Mononuclear cell (primary cell): ENCODE results near the gene NR2C1. TPM values are rescaled to one million over a fixed set of nuclear protein-coding genes. Genes with fewer than 3 reads are reported as not detected.
A peak's percentile ranks its signal among the peaks of the same experiment; 100 is the strongest.

Experiments
- H3K27me3 ChIP-seq: 2 replicates; pipeline ENCODE4 v1.6.0; 2011; ENCODE audit warnings: low read length, control low read depth; ENCODE audit not compliant: insufficient read depth
- H3K4me1 ChIP-seq: 2 replicates; pipeline ENCODE4 v1.5.1; 2011; ENCODE audit warnings: mild to moderate bottlenecking, low read length, control low read depth; ENCODE audit not compliant: insufficient read depth
- H3K4me3 ChIP-seq: 2 replicates; pipeline ENCODE4 v1.5.1; 2011; ENCODE audit warnings: mild to moderate bottlenecking, low read length, moderate library complexity
- H3K9me3 ChIP-seq: 2 replicates; pipeline ENCODE4 v1.5.1; 2011; ENCODE audit warnings: low read depth, mild to moderate bottlenecking, control low read depth, low read length
- total RNA-seq: library from RNA; depleted of rRNA; stranded (reverse); fragments of >200 nt; gene quantifications from one replicate; pipeline ENCODE4 v1.2.3, GENCODE V29; 2012

The NR2C1 gene
- total RNA-seq, 1 donor = 49.3 TPM

DNA sequence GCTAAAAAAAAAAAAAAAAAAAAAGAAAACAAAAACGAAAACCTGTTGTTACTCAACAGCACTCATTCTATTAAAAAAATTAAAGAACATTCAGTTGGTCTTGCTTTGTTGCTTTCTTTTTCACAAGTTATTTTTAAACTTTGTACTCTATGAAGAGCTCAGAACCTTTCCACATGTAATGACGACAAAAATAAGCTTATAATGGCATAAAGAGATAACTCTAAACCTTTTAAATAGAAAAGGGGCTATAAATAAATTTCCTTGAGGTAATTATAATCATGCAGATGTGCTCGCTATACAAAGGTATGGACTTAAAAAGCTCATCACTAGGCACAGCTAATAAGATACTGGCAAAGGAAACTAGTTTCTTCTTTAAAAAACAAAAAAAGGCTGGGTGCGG is 13.4 kb downstream of the NR2C1 start:
- H3K9me3 ChIP-seq = no peaks in the 10 kb centered on the region
- no peaks in the 10 kb centered on the region for H3K27me3 ChIP-seq
- H3K4me3 ChIP-seq = no peak overlapping the region
- no peaks in the 10 kb centered on the region for H3K4me1 ChIP-seq

GRCh38 chr12:95057424-95057823 is 16.0 kb downstream of the NR2C1 start:
- H3K27me3 ChIP-seq = no peaks in the 10 kb centered on the region
- H3K4me3 ChIP-seq = no peak overlapping the region
- H3K9me3 ChIP-seq = no peaks in the 10 kb centered on the region
- H3K4me1 ChIP-seq = no peaks in the 10 kb centered on the region

DNA sequence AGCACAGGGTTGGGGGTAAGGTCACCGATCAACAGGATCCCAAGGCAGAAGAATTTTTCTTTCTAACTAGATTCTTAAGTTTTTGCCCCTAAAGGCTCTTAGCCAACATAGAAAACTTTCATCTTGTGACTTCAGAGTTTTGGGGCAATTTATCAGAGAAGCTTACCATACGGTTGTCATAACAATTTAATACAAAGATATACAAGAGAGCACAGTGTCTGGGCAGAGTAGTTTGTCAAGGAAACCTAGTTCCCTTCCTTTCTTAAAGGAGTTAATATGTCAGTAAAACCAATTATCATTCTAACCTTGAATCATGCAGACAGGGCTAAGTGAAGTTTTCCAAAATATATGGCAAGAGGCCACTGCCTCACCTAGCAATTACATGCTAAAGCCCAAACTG is 18.4 kb downstream of the NR2C1 start:
- no peaks in the 10 kb centered on the region for H3K9me3 ChIP-seq

DNA sequence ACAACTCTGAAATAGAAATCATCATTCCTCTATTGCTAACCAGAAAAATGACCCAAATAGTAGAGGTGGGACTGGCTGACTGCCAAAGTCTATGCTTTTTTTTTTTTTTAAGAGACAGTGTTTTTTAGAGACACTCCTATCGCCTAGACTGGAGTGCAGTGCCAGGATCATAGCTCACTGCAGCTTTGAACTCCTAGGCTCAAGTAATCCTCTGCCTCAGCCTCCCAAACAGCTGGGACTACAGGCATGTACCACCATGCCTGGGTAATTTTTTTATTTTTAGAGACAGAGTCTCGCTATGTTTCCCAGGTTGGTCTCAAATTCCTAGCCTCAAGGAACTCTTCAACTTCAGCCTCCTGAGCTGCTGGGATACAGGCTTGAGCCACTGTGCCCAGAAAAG is 19.2 kb downstream of the NR2C1 start:
- Histone ChIP-seq H3K9me3 (no peaks in the 10 kb centered on the region), H3K4me1 (no peaks in the 10 kb centered on the region), H3K4me3 (no peak overlapping the region), H3K27me3 (no peaks in the 10 kb centered on the region)

More for the DNA sequence above, 18.4 kb downstream of the NR2C1 start:
- H3K27me3 ChIP-seq = no peaks in the 10 kb centered on the region
- H3K4me1 ChIP-seq = no peaks in the 10 kb centered on the region
- no peak overlapping the region for H3K4me3 ChIP-seq

- Histone ChIP-seq H3K27me3 (no peaks in the 10 kb centered on the region), H3K4me3 (no peak overlapping the region), H3K4me1 (no peaks in the 10 kb centered on the region), H3K9me3 (no peaks in the 10 kb centered on the region)
Observed at GRCh38 chr12:95051241-95051640, 22.2 kb downstream of the NR2C1 start.

DNA sequence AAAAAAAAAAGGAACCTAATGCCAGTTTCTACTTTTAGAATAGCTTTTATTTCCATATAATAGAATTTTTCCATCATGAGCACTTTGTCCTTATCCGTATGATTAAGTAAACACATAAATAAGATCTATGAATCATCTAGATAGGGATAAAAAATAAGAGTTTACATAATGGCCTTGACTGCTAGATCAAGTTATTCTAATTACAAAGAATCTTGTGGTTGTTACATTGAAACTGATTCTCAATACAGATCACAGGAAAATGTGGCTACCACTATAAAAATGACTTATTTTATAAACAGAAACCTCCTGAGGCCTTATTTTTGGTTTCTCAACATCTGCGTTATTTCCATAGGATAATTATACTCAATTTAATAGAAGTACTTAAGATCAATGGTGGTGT is 35.5 kb downstream of the NR2C1 start:
- Histone ChIP-seq H3K27me3 (no peaks in the 10 kb centered on the region), H3K4me3 (no peak overlapping the region), H3K4me1 (no peaks in the 10 kb centered on the region), H3K9me3 (no peaks in the 10 kb centered on the region)

DNA sequence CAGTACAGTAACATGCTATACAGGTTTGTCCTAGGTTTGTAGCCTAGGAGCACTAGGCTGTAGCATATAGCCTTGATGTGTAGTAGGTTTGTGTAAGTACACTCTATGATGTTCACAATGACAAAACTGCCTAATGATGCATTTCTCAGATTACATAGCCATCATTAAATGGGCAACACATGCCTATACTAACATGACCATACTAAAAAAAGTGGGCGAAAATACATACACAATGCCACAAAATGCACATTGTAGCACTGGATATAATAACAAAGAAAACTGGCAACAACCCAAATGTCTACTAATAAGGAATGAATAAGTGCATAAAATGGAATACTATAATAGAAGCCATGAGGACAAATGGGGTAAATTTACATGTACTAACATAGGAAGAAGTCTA is 38.7 kb downstream of the NR2C1 start:
- Histone ChIP-seq H3K4me3 (no peak overlapping the region), H3K27me3 (no peaks in the 10 kb centered on the region), H3K9me3 (no peaks in the 10 kb centered on the region), H3K4me1 (no peaks in the 10 kb centered on the region)

GRCh38 chr12:95022477-95022876 is 50.9 kb downstream of the NR2C1 start:
- Histone ChIP-seq H3K4me3 (no peak overlapping the region), H3K27me3 (no peaks in the 10 kb centered on the region), H3K9me3 (no peaks in the 10 kb centered on the region), H3K4me1 (no peaks in the 10 kb centered on the region)

GRCh38 chr12:95017482-95017881 is 55.9 kb downstream of the NR2C1 start:
- Histone ChIP-seq H3K4me1 (no peaks in the 10 kb centered on the region), H3K9me3 (no peaks in the 10 kb centered on the region), H3K27me3 (no peaks in the 10 kb centered on the region), H3K4me3 (no peak overlapping the region)

DNA sequence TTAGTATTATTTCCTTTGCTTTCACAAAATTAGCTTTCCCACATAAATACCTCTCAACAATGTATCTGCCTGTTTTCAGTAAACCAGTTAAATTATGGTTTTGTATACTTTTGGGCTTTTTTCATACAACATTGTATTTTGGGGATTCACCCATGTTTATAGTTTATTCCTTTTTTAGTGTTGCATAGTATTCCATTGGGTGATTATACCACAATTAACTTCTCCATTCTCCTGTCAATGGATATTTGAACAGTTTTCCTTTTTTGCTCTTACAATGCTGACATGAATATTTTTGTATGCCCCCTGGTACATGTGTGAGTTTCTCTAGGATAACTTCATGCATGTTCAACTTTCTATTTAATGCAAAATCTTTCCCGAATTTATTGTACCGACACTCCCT is 57.3 kb downstream of the NR2C1 start:
- no peak overlapping the region for H3K4me3 ChIP-seq
- H3K27me3 ChIP-seq = no peaks in the 10 kb centered on the region
- no peaks in the 10 kb centered on the region for H3K9me3 ChIP-seq
- no peaks in the 10 kb centered on the region for H3K4me1 ChIP-seq

- H3K27me3 ChIP-seq = no peaks in the 10 kb centered on the region
- H3K4me1 ChIP-seq = no peaks in the 10 kb centered on the region
- no peak overlapping the region for H3K4me3 ChIP-seq
- H3K9me3 ChIP-seq = no peaks in the 10 kb centered on the region
Observed at GRCh38 chr12:95014554-95014953, 58.9 kb downstream of the NR2C1 start.

DNA sequence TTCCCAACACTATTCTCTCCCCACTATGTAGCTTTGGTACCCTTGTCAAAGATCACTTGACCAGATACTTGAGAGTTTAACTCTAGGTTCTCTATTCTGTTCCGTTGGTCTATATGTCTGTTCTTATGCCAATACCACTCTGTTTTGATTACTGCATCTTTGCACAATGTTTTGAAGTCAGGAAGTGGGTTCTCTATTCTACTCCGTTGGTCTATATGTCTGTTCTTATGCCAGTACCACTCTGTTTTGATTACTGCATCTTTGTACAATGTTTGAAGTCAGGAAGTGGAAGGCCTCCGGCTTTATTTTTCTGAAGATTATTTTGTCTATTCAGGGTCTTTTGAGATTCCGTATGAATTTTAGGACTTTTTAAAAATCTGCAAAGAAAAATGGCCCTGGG is 67.2 kb downstream of the NR2C1 start:
- no peaks in the 10 kb centered on the region for H3K27me3 ChIP-seq
- H3K4me3 ChIP-seq = no peak overlapping the region
- peaks cover 33% of the 10 kb centered on the region for H3K4me1 ChIP-seq
- H3K9me3 ChIP-seq = peaks cover 16% of the 10 kb centered on the region

DNA sequence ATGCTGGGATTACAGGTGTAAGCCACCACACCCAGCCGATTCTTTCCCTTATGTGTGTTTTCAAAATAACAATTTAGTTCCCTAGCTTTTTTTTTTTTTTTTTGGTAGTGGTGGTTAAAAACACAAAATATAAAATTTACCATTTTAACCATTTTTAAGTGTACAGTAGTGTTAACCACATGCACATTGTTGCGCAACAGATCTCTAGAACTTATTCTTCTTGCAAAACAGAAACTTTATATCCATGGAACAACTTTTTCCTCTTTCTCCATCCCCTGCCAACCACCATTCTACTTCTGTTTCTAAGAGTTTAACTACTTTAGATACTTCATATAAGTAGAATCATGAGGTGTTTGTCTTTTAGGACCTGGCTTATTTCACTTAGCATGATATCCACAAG is 68.8 kb downstream of the NR2C1 start:
- no peaks in the 10 kb centered on the region for H3K27me3 ChIP-seq
- no peak overlapping the region for H3K4me3 ChIP-seq
- H3K9me3 ChIP-seq = peaks cover 16% of the 10 kb centered on the region
- peaks cover 43% of the 10 kb centered on the region for H3K4me1 ChIP-seq

- Histone ChIP-seq H3K9me3 (peaks cover 16% of the 10 kb centered on the region), H3K4me3 (peak overlapping the region; percentile 98), H3K4me1 (peaks cover 45% of the 10 kb centered on the region), H3K27me3 (no peaks in the 10 kb centered on the region)
Observed at GRCh38 chr12:95003921-95004272, 69.5 kb downstream of the NR2C1 start.

DNA sequence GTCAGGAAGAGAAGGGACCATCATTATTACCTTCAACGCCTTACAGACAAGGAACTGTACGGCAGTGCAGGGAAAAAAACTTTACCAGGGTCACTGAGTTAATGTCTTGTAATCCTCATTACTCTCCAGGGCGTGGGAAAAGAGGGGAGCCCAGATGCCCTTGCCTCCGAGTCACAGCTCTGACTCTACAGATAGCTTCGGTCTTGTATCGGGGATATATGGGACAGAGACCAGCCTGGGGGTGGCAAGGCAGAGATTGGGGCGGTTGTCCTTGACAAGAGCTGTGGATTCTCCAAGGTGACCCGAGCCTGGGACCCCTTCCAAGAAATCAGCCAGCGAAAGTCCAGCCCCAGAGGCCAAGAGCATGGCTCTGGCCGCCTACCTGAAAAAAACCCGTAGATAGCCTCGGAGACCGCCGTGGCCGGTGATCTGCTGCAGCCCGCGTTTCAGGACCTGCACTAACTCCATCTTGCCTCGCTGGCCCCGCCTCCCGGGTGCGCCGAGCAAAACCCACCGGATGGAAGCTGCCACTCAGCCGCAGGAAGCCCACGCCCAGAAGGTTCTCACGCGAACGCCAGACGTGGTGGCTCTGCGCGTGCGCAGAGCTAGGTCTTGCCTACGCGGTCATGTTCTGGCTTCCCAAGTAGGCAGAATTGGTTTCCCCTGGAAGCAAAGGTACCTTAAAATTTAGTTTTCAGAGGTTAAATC is 70.1 kb downstream of the NR2C1 start, which contains the start of gene NDUFA12:
Gene NDUFA12 (minus strand): TSS at position 485 of the 708 bp plus-strand sequence. CDS start 17 bp downstream, at position 468.
- Histone ChIP-seq H3K9me3 (peaks cover 16% of the 10 kb centered on the region), H3K4me3 (peak within 1 kb of the TSS; percentile 98), H3K4me1 (peaks cover 48% of the 10 kb centered on the region), H3K27me3 (no peaks in the 10 kb centered on the region)

DNA sequence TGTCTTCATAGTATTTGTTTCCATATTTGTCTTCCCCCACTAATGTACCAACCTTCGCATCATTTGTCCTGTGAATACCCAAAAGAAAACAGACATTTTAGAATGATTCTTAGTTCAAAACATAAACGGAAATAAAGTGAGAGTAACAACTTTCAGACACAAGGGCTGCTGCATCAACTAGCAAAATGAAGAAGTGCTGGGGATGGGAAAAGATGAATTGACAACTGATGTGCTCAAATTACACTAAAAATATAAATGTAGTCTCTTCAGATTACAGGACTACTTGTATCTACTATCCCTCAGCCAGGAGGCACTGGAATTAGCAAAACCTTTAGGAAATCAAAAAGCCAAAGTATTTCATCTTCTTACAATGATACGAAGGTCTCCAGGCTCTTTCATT is 70.7 kb downstream of the NR2C1 start:
- H3K4me1 ChIP-seq = peaks cover 51% of the 10 kb centered on the region
- peak overlapping the region; percentile 98 for H3K4me3 ChIP-seq
- H3K9me3 ChIP-seq = peaks cover 10% of the 10 kb centered on the region
- H3K27me3 ChIP-seq = no peaks in the 10 kb centered on the region
